GM23338 (cell line): Measurements from ENCODE around the gene PARVB. TPM values are rescaled to one million over a fixed set of nuclear protein-coding genes. Genes with fewer than 3 reads are reported as not detected.

Experiments used
- ATAC-seq: fragments of 200-7000 bp; cut with Tn5 transposase; 3 replicates; pipeline ENCODE4 v1.9.1; 2020
- DNase-seq: peaks from one replicate; pipeline ENCODE4 v3.0.0-alpha.2; 2015; ENCODE audit warnings: low spot score
- H2AFZ ChIP-seq: fragments of 200-600 bp; sonication (generic); 2 replicates; pipeline ENCODE4 v1.8.0; 2016; ENCODE audit warnings: antibody characterized with exemption, mild to moderate bottlenecking, moderate library complexity
- H3F3A ChIP-seq: fragments of 200-600 bp; sonication (generic); replicated peaks from 2 replicates; pipeline ENCODE4 v1.8.0; 2017; ENCODE audit warnings: antibody characterized with exemption, mixed run types, low read depth
- H3K27ac ChIP-seq: fragments of 200-600 bp; sonication (generic); 2 replicates; pipeline ENCODE4 v1.6.1; 2016; ENCODE audit warnings: low read depth
- H3K27me3 ChIP-seq: fragments of 200-600 bp; sonication (generic); 2 replicates; pipeline ENCODE4 v1.8.0; 2016; ENCODE audit warnings: mild to moderate bottlenecking, mixed run types, moderate library complexity; ENCODE audit not compliant: insufficient read depth
- H3K36me3 ChIP-seq: fragments of 200-600 bp; sonication (generic); 2 replicates; pipeline ENCODE4 v1.8.0; 2016; ENCODE audit warnings: mild to moderate bottlenecking; ENCODE audit not compliant: insufficient read depth
- H3K4me1 ChIP-seq: fragments of 200-600 bp; sonication (generic); 2 replicates; pipeline ENCODE4 v1.8.0; 2016; ENCODE audit warnings: mild to moderate bottlenecking, moderate library complexity; ENCODE audit not compliant: insufficient read depth
- H3K4me2 ChIP-seq: fragments of 200-600 bp; sonication (generic); 2 replicates; pipeline ENCODE4 v1.7.1; 2017; ENCODE audit warnings: mixed run types
- H3K4me3 ChIP-seq: fragments of 200-600 bp; sonication (generic); 2 replicates; pipeline ENCODE4 v1.6.1; 2016; ENCODE audit warnings: mixed run types
- H3K79me2 ChIP-seq: fragments of 200-600 bp; sonication (generic); replicated peaks from 2 replicates; pipeline ENCODE4 v1.8.0; 2017; ENCODE audit warnings: mild to moderate bottlenecking; ENCODE audit not compliant: insufficient read depth
- H3K9me2 ChIP-seq: fragments of 200-600 bp; sonication (generic); 2 replicates; pipeline ENCODE4 v1.8.0; 2017; ENCODE audit not compliant: insufficient read depth
- H4K20me1 ChIP-seq: fragments of 200-600 bp; sonication (generic); replicated peaks from 2 replicates; pipeline ENCODE4 v1.8.0; 2017; ENCODE audit warnings: mild to moderate bottlenecking; ENCODE audit not compliant: insufficient read depth
- H3K27ac Mint-ChIP-seq: 2 replicates; pipeline ENCODE4 v1.8.0; 2020; ENCODE audit warnings: inconsistent platforms, mild to moderate bottlenecking, moderate library complexity, mixed read lengths
- H3K27me3 Mint-ChIP-seq: 3 replicates; pipeline ENCODE4 v1.8.0; 2022; ENCODE audit warnings: low read depth, mild to moderate bottlenecking, moderate library complexity, mixed read lengths, inconsistent platforms; ENCODE audit not compliant: insufficient read depth, poor library complexity
- H3K36me3 Mint-ChIP-seq: 3 replicates; pipeline ENCODE4 v1.8.0; 2021; ENCODE audit warnings: low read depth, mild to moderate bottlenecking, inconsistent platforms, moderate library complexity, mixed read lengths
- H3K4me1 Mint-ChIP-seq: 3 replicates; pipeline ENCODE4 v1.8.0; 2020; ENCODE audit warnings: mild to moderate bottlenecking, inconsistent platforms, mixed read lengths
- H3K4me3 Mint-ChIP-seq: 3 replicates; pipeline ENCODE4 v1.8.0; 2021; ENCODE audit warnings: moderate library complexity, mild to moderate bottlenecking, inconsistent platforms, mixed read lengths
- H3K9me3 Mint-ChIP-seq: 3 replicates; pipeline ENCODE4 v1.8.0; 2020; ENCODE audit warnings: moderate library complexity, mild to moderate bottlenecking, inconsistent platforms, mixed read lengths
- CREB1 ChIP-seq: fragments of 250-450 bp; sonication (Bioruptor Pico); IDR thresholded peaks from 2 replicates; pipeline ENCODE4 v1.5.0; 2020; ENCODE audit warnings: low read depth, mild to moderate bottlenecking, moderate library complexity
- EZH2 ChIP-seq: fragments of 200-600 bp; sonication (generic); IDR thresholded peaks from one replicate; pipeline ENCODE4 v1.8.0; 2017; ENCODE audit warnings: antibody characterized with exemption, mild to moderate bottlenecking, low read depth; ENCODE audit not compliant: unreplicated experiment
- EZH2phosphoT487 ChIP-seq: fragments of 200-600 bp; sonication (generic); IDR thresholded peaks from one replicate; pipeline ENCODE4 v1.8.1; 2018; ENCODE audit warnings: antibody characterized with exemption; ENCODE audit not compliant: unreplicated experiment
- NANOG ChIP-seq: IDR thresholded peaks from 2 replicates; pipeline ENCODE4 v1.6.1; 2016; ENCODE audit warnings: antibody characterized with exemption, borderline replicate concordance
- POLR2AphosphoS5 ChIP-seq: IDR thresholded peaks from 2 replicates; pipeline ENCODE4 v1.6.1; 2016; ENCODE audit warnings: antibody characterized with exemption, low read depth
- STAT1 ChIP-seq: IDR thresholded peaks from one replicate; pipeline ENCODE4 v1.6.1; 2016; ENCODE audit warnings: antibody characterized with exemption; ENCODE audit not compliant: unreplicated experiment
- ZNF114 ChIP-seq: fragments of 250-450 bp; sonication (Bioruptor Pico); IDR thresholded peaks from 2 replicates; pipeline ENCODE4 v1.5.0; 2020; ENCODE audit warnings: mild to moderate bottlenecking, moderate library complexity
- ZNF331 ChIP-seq: fragments of 250-450 bp; sonication (Bioruptor Pico); IDR thresholded peaks from 2 replicates; pipeline ENCODE4 v1.5.0; 2020; ENCODE audit warnings: low read depth, mild to moderate bottlenecking, moderate library complexity
- polyA plus RNA-seq: library from polyadenylated mRNA; unstranded; fragments of >200 nt; fragmentation: Nextera tagmentation; extraction: Ambion mirVana; gene quantifications from 2 replicates; pipeline ENCODE4 v1.2.1, GENCODE V29; 2016
- total RNA-seq: library from RNA; depleted of rRNA; stranded (reverse); fragments of >200 nt; shearing (Covaris generic); gene quantifications from 2 replicates; pipeline ENCODE4 v1.2.3, GENCODE V29; 2014
- TF ChIP-seq, protein P1 (sequence below), 2 experiments: fragments of 200-600 bp in 1 of 2; sonication (generic) in 1 of 2; conservative IDR thresholded peaks; 2 replicates each; pipeline versions ENCODE4 v1.5.1 to v1.6.1; 2016 to 2017; ENCODE audit warnings: antibody characterized with exemption in 2 of 2, low read depth in 2 of 2, mild to moderate bottlenecking in 2 of 2, moderate library complexity in 1 of 2
- TF ChIP-seq, protein P2 (sequence below): fragments of 250-450 bp; sonication (Bioruptor Pico); IDR thresholded peaks from 2 replicates; pipeline ENCODE4 v1.5.0; 2020; ENCODE audit warnings: mild to moderate bottlenecking, moderate library complexity

PARVB gene
- total and polyA plus RNA-seq, 2 experiments from 2014 or later, result 4.3 to 7.7 TPM

DNA sequence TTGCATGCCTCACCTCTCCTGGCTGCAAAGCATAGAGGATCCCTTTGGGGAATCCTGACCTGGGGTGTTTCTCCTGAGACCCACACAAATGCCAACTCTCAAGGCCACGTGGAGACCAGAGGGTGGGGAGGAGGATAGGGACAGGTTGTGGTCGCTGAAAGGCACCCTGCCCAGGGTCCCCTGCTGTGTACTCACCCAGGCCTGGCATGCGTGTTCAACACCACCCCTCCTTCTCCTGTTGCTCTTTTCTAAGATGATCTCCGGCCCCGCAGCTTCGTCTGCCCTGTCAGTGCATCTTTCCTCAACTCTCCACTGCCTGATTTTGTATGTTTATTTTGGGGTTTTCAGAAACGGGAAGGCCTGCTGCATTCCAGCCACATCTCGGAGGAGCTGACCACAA, 112.0 kb downstream of the PARVB start (continued):
- TF ChIP-seq, protein P1, sequence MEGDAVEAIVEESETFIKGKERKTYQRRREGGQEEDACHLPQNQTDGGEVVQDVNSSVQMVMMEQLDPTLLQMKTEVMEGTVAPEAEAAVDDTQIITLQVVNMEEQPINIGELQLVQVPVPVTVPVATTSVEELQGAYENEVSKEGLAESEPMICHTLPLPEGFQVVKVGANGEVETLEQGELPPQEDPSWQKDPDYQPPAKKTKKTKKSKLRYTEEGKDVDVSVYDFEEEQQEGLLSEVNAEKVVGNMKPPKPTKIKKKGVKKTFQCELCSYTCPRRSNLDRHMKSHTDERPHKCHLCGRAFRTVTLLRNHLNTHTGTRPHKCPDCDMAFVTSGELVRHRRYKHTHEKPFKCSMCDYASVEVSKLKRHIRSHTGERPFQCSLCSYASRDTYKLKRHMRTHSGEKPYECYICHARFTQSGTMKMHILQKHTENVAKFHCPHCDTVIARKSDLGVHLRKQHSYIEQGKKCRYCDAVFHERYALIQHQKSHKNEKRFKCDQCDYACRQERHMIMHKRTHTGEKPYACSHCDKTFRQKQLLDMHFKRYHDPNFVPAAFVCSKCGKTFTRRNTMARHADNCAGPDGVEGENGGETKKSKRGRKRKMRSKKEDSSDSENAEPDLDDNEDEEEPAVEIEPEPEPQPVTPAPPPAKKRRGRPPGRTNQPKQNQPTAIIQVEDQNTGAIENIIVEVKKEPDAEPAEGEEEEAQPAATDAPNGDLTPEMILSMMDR (conservative IDR thresholded peaks at IDR 0.05; ENCODE audit: low read depth in 2 of 2), result no peak
- TF ChIP-seq ZNF114 (CRISPR knock-in tag) (no peak), CREB1 (no peak), ZNF331 (CRISPR knock-in tag) (no peak), STAT1 (no peak), NANOG (no peak), EZH2 (no peak)

DNA sequence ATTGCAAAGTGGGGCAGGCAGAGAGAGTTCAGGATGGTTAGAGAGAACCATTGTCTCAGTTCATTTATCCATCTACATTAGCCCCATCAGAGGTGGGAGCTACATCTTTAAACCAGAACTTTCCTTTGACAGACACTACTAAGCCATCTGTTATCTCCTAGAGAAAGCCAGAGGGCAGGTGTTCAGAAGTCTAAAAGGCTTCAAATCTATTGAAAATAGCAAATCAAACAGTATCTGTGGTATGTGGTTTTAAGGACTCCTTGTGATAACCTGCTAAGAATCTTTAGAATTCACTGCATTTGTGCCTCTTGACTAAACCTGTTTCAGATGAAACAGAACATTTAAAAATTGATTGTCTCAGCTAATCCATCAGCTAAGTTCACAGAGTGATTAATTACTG, 112.7 kb downstream of the PARVB start:
- Histone ChIP-seq H4K20me1 (no peaks in the 10 kb centered on the region), H3K4me1 (peaks cover 8% of the 10 kb centered on the region), H3K4me3 (no peak overlapping the region), H3K9me2 (no peaks in the 10 kb centered on the region), H3K4me2 (no peak overlapping the region), H3K27me3 (no peaks in the 10 kb centered on the region), H3K36me3 (peaks cover 8% of the 10 kb centered on the region; the same call in 1 of the 2 replicates), H2AFZ (no peak overlapping the region), H3F3A (no peaks in the 10 kb centered on the region), H3K79me2 (no peaks in the 10 kb centered on the region), H3K27ac (no peak overlapping the region)
- no peak for ATAC-seq
- Mint-ChIP-seq H3K4me3 (no peak overlapping the region), H3K4me1 (peaks cover 12% of the 10 kb centered on the region), H3K36me3 (peaks cover 49% of the 10 kb centered on the region), H3K27me3 (peaks cover 15% of the 10 kb centered on the region), H3K27ac (no peak overlapping the region), H3K9me3 (peaks cover 38% of the 10 kb centered on the region)
- DNase-seq, result no peak
- TF ChIP-seq, protein P1 (conservative IDR thresholded peaks at IDR 0.05; ENCODE audit: low read depth in 2 of 2), result no peak
- TF ChIP-seq STAT1 (no peak), POLR2AphosphoS5 (no peak), EZH2phosphoT487 (no peak), CREB1 (no peak)

DNA sequence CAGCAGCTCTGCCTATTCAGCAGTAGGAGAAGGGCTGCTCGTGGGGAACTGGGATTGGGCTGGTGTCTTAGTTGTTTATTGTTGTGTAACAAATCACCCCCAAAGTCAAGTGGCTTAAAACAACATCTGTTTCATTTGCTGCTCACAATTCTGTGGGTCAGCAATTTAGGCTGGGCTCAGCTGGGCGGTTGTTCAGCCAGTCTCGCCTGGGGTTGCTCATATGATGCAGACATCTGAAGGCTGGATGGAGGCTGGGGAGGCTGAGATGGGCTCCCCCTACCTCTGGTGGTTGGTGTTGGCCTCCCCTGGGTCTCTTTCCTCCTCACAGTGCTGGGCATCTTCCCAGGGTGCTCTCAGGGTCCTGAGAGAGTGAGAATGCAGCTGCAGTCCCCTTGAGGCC, 113.3 kb downstream of the PARVB start:
- peaks cover 49% of the 10 kb centered on the region for H3K36me3 Mint-ChIP-seq

More for the DNA sequence above, 113.3 kb downstream of the PARVB start:
- DNase-seq (no peak), ATAC-seq (no peak)
- Mint-ChIP-seq H3K4me1 (peaks cover 8% of the 10 kb centered on the region), H3K4me3 (no peak overlapping the region), H3K9me3 (peaks cover 38% of the 10 kb centered on the region), H3K27ac (no peak overlapping the region), H3K27me3 (peaks cover 13% of the 10 kb centered on the region)
- TF ChIP-seq ZNF331 (CRISPR knock-in tag) (peak; percentile 99), EZH2 (no peak)
- TF ChIP-seq, protein P2, sequence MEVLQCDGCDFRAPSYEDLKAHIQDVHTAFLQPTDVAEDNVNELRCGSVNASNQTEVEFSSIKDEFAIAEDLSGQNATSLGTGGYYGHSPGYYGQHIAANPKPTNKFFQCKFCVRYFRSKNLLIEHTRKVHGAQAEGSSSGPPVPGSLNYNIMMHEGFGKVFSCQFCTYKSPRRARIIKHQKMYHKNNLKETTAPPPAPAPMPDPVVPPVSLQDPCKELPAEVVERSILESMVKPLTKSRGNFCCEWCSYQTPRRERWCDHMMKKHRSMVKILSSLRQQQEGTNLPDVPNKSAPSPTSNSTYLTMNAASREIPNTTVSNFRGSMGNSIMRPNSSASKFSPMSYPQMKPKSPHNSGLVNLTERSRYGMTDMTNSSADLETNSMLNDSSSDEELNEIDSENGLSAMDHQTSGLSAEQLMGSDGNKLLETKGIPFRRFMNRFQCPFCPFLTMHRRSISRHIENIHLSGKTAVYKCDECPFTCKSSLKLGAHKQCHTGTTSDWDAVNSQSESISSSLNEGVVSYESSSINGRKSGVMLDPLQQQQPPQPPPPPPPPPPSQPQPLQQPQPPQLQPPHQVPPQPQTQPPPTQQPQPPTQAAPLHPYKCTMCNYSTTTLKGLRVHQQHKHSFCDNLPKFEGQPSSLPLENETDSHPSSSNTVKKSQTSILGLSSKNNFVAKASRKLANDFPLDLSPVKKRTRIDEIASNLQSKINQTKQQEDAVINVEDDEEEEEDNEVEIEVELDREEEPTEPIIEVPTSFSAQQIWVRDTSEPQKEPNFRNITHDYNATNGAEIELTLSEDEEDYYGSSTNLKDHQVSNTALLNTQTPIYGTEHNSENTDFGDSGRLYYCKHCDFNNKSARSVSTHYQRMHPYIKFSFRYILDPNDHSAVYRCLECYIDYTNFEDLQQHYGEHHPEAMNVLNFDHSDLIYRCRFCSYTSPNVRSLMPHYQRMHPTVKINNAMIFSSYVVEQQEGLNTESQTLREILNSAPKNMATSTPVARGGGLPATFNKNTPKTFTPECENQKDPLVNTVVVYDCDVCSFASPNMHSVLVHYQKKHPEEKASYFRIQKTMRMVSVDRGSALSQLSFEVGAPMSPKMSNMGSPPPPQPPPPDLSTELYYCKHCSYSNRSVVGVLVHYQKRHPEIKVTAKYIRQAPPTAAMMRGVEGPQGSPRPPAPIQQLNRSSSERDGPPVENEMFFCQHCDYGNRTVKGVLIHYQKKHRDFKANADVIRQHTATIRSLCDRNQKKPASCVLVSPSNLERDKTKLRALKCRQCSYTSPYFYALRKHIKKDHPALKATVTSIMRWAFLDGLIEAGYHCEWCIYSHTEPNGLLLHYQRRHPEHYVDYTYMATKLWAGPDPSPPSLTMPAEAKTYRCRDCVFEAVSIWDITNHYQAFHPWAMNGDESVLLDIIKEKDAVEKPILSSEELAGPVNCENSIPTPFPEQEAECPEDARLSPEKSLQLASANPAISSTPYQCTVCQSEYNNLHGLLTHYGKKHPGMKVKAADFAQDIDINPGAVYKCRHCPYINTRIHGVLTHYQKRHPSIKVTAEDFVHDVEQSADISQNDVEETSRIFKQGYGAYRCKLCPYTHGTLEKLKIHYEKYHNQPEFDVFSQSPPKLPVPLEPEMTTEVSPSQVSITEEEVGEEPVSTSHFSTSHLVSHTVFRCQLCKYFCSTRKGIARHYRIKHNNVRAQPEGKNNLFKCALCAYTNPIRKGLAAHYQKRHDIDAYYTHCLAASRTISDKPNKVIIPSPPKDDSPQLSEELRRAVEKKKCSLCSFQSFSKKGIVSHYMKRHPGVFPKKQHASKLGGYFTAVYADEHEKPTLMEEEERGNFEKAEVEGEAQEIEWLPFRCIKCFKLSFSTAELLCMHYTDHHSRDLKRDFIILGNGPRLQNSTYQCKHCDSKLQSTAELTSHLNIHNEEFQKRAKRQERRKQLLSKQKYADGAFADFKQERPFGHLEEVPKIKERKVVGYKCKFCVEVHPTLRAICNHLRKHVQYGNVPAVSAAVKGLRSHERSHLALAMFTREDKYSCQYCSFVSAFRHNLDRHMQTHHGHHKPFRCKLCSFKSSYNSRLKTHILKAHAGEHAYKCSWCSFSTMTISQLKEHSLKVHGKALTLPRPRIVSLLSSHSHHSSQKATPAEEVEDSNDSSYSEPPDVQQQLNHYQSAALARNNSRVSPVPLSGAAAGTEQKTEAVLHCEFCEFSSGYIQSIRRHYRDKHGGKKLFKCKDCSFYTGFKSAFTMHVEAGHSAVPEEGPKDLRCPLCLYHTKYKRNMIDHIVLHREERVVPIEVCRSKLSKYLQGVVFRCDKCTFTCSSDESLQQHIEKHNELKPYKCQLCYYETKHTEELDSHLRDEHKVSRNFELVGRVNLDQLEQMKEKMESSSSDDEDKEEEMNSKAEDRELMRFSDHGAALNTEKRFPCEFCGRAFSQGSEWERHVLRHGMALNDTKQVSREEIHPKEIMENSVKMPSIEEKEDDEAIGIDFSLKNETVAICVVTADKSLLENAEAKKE (CRISPR knock-in tag), result no peak
- H2AFZ ChIP-seq, result no peak overlapping the region
- no peaks in the 10 kb centered on the region for H3K79me2 ChIP-seq
- no peaks in the 10 kb centered on the region for H3K9me2 ChIP-seq
- H3F3A ChIP-seq, result no peaks in the 10 kb centered on the region
- no peak overlapping the region for H3K27ac ChIP-seq
- H3K27me3 ChIP-seq, result no peaks in the 10 kb centered on the region
- no peak overlapping the region for H3K4me2 ChIP-seq
- H4K20me1 ChIP-seq, result no peaks in the 10 kb centered on the region
- H3K4me1 ChIP-seq, result peaks cover 8% of the 10 kb centered on the region
- H3K4me3 ChIP-seq, result no peak overlapping the region
- H3K36me3 ChIP-seq, result peaks cover 8% of the 10 kb centered on the region; the same call in 1 of the 2 replicates
